ENCODE data around the gene TMEM126B. TPM values are rescaled to one million over a fixed set of nuclear protein-coding genes. Genes with fewer than 3 reads are reported as not detected.
"Not testable (repeated sequence)": the region's sequence is repeated elsewhere in the genome, so short reads cannot be mapped to it uniquely, and the experiment has no call there.

TMEM126B gene
- polyA plus RNA-seq, 12 donors = 34.5 to 55.3 (median 45.6) TPM; not detected in 1

GRCh38 chr11:85628771-85629341, 463 bp downstream of the TMEM126B start:
- no peak for DNase-seq

- no peak for DNase-seq
Measured at GRCh38 chr11:85634747-85635146, 6.4 kb downstream of the TMEM126B start.

GRCh38 chr11:85643191-85643614, 14.8 kb downstream of the TMEM126B start:
- no peak for DNase-seq

- no peak for DNase-seq
Measured at GRCh38 chr11:85647078-85647477, 18.7 kb downstream of the TMEM126B start.

GRCh38 chr11:85647604-85648299, 19.4 kb downstream of the TMEM126B start, which contains the start of gene TMEM126A:
TMEM126A (plus strand) TSS chr11:85647967; CDS start chr11:85650256, 2,289 bp downstream.
- peak; percentile 91 for DNase-seq

GRCh38 chr11:85651118-85651517, 22.7 kb downstream of the TMEM126B start:
- no peak for DNase-seq

GRCh38 chr11:85652786-85653447, 24.5 kb downstream of the TMEM126B start:
- no peak for DNase-seq

- DNase-seq = not testable (repeated sequence)
Measured at GRCh38 chr11:85654343-85654742, 25.9 kb downstream of the TMEM126B start.

- DNase-seq = no peak
Measured at GRCh38 chr11:85656777-85657176, 28.4 kb downstream of the TMEM126B start.

GRCh38 chr11:85658180-85658579, 29.8 kb downstream of the TMEM126B start:
- DNase-seq = no peak

GRCh38 chr11:85661972-85662664, 33.7 kb downstream of the TMEM126B start:
- no peak for DNase-seq

- no peak for DNase-seq
Measured at GRCh38 chr11:85663080-85663752, 34.8 kb downstream of the TMEM126B start.

GRCh38 chr11:85663753-85664614, 35.6 kb downstream of the TMEM126B start:
- DNase-seq = peak; percentile 70

GRCh38 chr11:85664615-85665481, 36.5 kb downstream of the TMEM126B start, which contains the start of gene CREBZF:
CREBZF (minus strand) TSS chr11:85665129; CDS start chr11:85664875, 254 bp downstream.
- peak; percentile 97 for DNase-seq

GRCh38 chr11:85665733-85666132, 37.3 kb downstream of the TMEM126B start:
- DNase-seq = no peak

- no peak for DNase-seq
Measured at GRCh38 chr11:85666687-85667086, 38.3 kb downstream of the TMEM126B start.

GRCh38 chr11:85668157-85668556, 39.8 kb downstream of the TMEM126B start:
- no peak for DNase-seq

- DNase-seq = not testable (repeated sequence)
Measured at GRCh38 chr11:85670949-85671663, 42.7 kb downstream of the TMEM126B start.
